ENCODE results near the gene KCTD1.

Gene KCTD1

DNA sequence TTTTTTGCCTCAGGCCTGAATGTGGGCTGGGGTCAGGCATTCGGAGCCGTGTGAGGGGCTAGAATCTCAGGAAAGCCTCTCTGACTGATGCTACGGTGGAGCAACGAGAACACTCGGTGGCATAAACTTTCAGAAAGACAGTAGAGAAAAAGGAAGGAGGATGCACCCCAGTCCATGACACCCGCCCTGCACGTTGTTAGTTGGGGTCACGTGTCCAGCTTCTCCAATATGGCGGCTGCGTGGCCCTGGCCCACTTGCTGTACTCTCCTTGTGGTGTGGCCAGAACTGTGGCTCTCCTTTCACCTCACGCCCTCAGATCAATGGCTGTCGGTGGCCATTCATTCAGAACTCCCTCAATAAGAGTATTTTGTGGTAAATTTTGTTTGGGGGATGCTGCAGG, 131.2 kb downstream of the KCTD1 start:
- Histone ChIP-seq H3K4me1 (ENCODE audit: low read length) (no peaks in the 10 kb centered on the region), H3K9me2 (replicated peaks; ENCODE audit: insufficient read depth, low read length) (no peaks in the 10 kb centered on the region), H3K4me3 (ENCODE audit: low read length) (no peak overlapping the region), H3K9ac (ENCODE audit: low read length) (no peak overlapping the region), H3F3A (ENCODE audit: insufficient read depth, low read length) (no peaks in the 10 kb centered on the region), H3K27me3 (replicated peaks; ENCODE audit: insufficient read depth, low read length) (no peaks in the 10 kb centered on the region), H2AFZ (ENCODE audit: low read length) (no peak overlapping the region), H3K27ac (ENCODE audit: low read length) (no peak overlapping the region), H3K36me3 (replicated peaks; ENCODE audit: insufficient read depth, low read length) (no peaks in the 10 kb centered on the region), H3K4me2 (ENCODE audit: low read depth, low read length) (no peak overlapping the region), H4K20me1 (ENCODE audit: insufficient read depth, low read length) (no peaks in the 10 kb centered on the region), H3K79me2 (ENCODE audit: low read length) (no peaks in the 10 kb centered on the region), H3K9me3 (replicated peaks; ENCODE audit: insufficient read depth, low read length) (no peaks in the 10 kb centered on the region)
- no peak for DNase-seq
- TF ChIP-seq, protein P1, sequence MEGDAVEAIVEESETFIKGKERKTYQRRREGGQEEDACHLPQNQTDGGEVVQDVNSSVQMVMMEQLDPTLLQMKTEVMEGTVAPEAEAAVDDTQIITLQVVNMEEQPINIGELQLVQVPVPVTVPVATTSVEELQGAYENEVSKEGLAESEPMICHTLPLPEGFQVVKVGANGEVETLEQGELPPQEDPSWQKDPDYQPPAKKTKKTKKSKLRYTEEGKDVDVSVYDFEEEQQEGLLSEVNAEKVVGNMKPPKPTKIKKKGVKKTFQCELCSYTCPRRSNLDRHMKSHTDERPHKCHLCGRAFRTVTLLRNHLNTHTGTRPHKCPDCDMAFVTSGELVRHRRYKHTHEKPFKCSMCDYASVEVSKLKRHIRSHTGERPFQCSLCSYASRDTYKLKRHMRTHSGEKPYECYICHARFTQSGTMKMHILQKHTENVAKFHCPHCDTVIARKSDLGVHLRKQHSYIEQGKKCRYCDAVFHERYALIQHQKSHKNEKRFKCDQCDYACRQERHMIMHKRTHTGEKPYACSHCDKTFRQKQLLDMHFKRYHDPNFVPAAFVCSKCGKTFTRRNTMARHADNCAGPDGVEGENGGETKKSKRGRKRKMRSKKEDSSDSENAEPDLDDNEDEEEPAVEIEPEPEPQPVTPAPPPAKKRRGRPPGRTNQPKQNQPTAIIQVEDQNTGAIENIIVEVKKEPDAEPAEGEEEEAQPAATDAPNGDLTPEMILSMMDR (IDR thresholded peaks at IDR 0.05; ENCODE audit: low read length) = no peak
- TF ChIP-seq EZH2phosphoT487 (IDR thresholded peaks at IDR 0.05; ENCODE audit: low read length) (no peak), EZH2 (optimal IDR thresholded peaks at IDR 0.05; ENCODE audit: low read depth, low read length) (no peak)

DNA sequence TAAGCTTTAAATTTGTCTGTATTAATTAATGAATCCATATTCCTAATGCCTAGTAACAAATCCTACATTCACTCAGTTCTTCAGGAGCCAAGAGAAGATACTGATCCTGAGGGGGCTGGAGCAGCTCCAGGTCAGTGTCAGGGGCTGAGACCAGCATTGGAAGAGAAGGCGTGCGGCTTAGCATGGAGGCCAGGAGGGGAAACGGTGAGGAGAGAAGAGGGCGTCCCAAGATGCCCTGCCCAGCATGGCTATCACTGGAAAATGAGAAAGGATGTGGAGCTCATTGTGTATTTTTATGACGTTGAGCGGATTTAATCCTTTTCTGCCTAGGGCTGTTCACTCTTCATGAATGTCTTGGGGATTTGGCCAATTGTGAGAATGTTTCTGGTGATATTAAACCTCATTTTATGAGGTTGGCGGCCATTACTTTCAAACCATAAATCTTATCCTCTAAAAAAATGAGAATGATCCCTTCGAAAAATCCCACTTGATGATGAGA, 131.7 kb downstream of the KCTD1 start:
- TF ChIP-seq, protein P1 (IDR thresholded peaks at IDR 0.05; ENCODE audit: low read length) = no peak
- TF ChIP-seq EZH2 (optimal IDR thresholded peaks at IDR 0.05; ENCODE audit: low read depth, low read length) (no peak), EZH2phosphoT487 (IDR thresholded peaks at IDR 0.05; ENCODE audit: low read length) (no peak)
- no peaks in the 10 kb centered on the region for H3K9me2 ChIP-seq (replicated peaks; ENCODE audit: insufficient read depth, low read length)
- H4K20me1 ChIP-seq (ENCODE audit: insufficient read depth, low read length) = no peaks in the 10 kb centered on the region
- H3K27ac ChIP-seq (ENCODE audit: low read length) = no peak overlapping the region
- no peak overlapping the region for H3K9ac ChIP-seq (ENCODE audit: low read length)
- no peak overlapping the region for H2AFZ ChIP-seq (ENCODE audit: low read length)
- H3F3A ChIP-seq (ENCODE audit: insufficient read depth, low read length) = no peaks in the 10 kb centered on the region
- no peaks in the 10 kb centered on the region for H3K79me2 ChIP-seq (ENCODE audit: low read length)
- H3K4me2 ChIP-seq (ENCODE audit: low read depth, low read length) = no peak overlapping the region
- no peaks in the 10 kb centered on the region for H3K27me3 ChIP-seq (replicated peaks; ENCODE audit: insufficient read depth, low read length)
- H3K4me1 ChIP-seq (ENCODE audit: low read length) = no peaks in the 10 kb centered on the region
- no peak for DNase-seq
- H3K9me3 ChIP-seq (replicated peaks; ENCODE audit: insufficient read depth, low read length) = no peaks in the 10 kb centered on the region
- no peaks in the 10 kb centered on the region for H3K36me3 ChIP-seq (replicated peaks; ENCODE audit: insufficient read depth, low read length)
- H3K4me3 ChIP-seq (ENCODE audit: low read length) = no peak overlapping the region

DNA sequence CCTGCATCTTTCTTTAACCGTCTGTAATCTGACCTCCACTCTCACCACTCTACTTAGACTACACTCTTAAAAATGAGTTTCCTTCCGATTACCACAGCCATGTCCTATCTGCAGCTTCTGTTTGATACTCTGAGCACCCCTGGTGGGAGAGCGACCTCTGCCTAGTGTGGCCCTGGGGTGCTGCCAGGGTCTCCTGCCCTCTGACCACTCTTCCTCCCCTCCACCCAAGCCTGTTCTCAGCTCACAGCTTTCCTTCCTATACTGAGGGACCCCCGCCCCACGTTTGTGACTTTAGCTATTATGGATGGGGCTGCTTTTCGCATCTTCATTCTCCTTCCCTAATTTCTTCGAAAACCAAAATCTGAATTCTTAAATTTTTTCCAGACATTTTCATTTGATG, 132.7 kb downstream of the KCTD1 start:
- H3K4me1 ChIP-seq (ENCODE audit: low read length) = no peaks in the 10 kb centered on the region
- no peaks in the 10 kb centered on the region for H3K79me2 ChIP-seq (ENCODE audit: low read length)
- no peaks in the 10 kb centered on the region for H3K9me3 ChIP-seq (replicated peaks; ENCODE audit: insufficient read depth, low read length)
- H3K27me3 ChIP-seq (replicated peaks; ENCODE audit: insufficient read depth, low read length) = no peaks in the 10 kb centered on the region
- no peaks in the 10 kb centered on the region for H3K9me2 ChIP-seq (replicated peaks; ENCODE audit: insufficient read depth, low read length)
- H3K9ac ChIP-seq (ENCODE audit: low read length) = no peak overlapping the region
- H2AFZ ChIP-seq (ENCODE audit: low read length) = no peak overlapping the region
- H3K4me3 ChIP-seq (ENCODE audit: low read length) = no peak overlapping the region
- no peak for DNase-seq
- no peak overlapping the region for H3K4me2 ChIP-seq (ENCODE audit: low read depth, low read length)
- H3F3A ChIP-seq (ENCODE audit: insufficient read depth, low read length) = no peaks in the 10 kb centered on the region
- TF ChIP-seq, protein P1 (IDR thresholded peaks at IDR 0.05; ENCODE audit: low read length) = no peak
- TF ChIP-seq EZH2phosphoT487 (IDR thresholded peaks at IDR 0.05; ENCODE audit: low read length) (no peak), EZH2 (optimal IDR thresholded peaks at IDR 0.05; ENCODE audit: low read depth, low read length) (no peak)
- H4K20me1 ChIP-seq (ENCODE audit: insufficient read depth, low read length) = no peaks in the 10 kb centered on the region
- H3K27ac ChIP-seq (ENCODE audit: low read length) = no peak overlapping the region
- H3K36me3 ChIP-seq (replicated peaks; ENCODE audit: insufficient read depth, low read length) = no peaks in the 10 kb centered on the region

Data from MM.1S (cell line).